GM18520 (cell line): ENCODE measurements around the gene KIF4B.
"Not testable (repeated sequence)": the region's sequence is repeated elsewhere in the genome, so short reads cannot be mapped to it uniquely, and the experiment has no call there.

Experiments used
- ATAC-seq: cut with Tn5 transposase; IDR thresholded peaks from one replicate; pipeline ENCODE4 v1.9.1; 2021; ENCODE audit not compliant: unreplicated experiment

The KIF4B gene

DNA sequence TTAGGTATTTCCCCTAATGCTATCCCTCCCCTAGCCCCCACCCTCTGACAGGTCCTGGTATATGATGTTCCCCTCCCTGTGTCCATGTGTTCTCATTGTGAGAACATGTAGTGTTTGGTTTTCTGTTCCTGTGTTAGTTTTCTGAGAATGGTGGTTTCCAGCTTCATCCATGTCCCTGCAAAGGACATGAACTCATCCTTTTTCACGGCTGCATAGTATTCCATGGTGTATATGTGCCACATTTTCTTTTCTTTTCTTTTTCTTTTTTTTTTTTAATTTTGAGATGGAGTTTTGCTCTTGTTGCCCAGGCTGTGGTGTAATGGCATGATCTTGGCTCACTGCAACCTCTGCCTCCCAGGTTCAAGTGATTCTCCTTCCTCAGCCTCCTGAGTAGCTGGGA, 7.3 kb upstream of the KIF4B start:
- ATAC-seq = not testable (repeated sequence)

DNA sequence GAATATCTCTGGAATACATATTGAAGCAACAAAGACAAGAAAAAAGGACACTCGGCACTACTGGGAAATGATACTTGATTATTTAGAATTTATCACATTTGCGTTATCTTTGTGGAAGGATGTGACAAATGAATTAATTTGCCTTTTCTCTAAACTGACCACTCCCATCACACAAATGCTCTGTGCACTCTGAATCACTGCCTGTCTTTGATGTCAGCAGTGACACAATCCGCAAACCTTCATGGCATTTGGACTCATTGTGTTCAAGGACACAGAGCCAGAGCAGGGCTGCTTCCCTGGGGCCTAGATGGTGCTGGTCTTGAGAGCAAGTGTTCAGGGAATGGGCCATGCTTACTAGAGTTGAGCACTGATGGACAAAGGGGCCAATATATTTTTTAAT, 4.9 kb upstream of the KIF4B start:
- ATAC-seq = no peak

DNA sequence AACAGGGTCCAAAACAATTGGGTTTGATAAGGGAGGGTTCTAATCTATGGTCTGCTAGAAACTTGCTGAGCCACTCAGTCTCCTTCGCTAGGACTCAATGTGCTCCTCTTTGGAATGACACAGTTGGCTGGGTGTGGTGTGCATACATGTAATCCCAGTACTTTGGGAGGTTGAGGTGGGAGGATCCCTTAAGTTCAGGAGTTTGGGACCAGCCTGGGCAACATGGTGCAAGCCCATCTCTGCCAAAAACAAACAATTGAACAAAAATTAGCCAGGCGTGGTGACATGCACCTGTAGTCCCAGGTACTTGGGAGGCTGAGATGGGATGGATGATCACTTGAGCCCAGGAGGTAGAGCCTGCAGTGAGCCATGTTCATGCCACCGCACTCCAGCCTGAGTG, 2.7 kb upstream of the KIF4B start:
- ATAC-seq = no peak

DNA sequence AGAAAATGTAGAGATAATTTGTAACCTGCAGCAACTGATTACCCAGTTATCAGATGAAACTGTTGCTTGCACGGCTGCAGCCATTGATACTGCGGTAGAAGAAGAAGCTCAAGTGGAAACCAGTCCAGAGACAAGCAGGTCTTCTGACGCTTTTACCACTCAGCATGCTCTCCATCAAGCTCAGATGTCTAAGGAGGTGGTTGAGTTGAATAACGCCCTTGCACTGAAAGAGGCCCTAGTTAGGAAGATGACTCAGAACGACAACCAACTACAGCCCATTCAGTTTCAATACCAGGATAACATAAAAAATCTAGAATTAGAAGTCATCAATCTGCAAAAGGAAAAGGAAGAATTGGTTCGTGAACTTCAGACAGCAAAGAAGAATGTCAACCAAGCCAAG, 1.7 kb downstream of the KIF4B start:
- ATAC-seq = no peak

DNA sequence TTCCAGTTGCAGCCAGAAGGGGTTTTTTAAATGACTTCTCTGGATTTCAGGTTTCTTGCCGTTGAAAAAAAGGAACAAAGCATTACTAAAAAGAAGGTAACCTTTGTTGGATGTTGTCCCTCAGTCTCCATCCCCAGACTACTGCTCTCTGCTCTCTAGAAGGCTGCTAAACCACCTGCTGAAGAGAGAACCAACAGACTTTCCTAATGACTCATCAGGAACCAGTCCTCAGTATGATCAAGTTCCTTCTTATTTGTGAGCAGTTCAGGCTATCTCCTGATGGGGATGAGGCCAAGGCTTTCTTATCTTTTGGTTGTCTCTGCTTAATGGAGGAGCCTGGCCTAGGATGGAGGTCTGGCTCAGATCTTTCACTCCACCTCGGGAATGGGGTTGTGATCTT, 4.1 kb downstream of the KIF4B start:
- peak; percentile 95 for ATAC-seq

DNA sequence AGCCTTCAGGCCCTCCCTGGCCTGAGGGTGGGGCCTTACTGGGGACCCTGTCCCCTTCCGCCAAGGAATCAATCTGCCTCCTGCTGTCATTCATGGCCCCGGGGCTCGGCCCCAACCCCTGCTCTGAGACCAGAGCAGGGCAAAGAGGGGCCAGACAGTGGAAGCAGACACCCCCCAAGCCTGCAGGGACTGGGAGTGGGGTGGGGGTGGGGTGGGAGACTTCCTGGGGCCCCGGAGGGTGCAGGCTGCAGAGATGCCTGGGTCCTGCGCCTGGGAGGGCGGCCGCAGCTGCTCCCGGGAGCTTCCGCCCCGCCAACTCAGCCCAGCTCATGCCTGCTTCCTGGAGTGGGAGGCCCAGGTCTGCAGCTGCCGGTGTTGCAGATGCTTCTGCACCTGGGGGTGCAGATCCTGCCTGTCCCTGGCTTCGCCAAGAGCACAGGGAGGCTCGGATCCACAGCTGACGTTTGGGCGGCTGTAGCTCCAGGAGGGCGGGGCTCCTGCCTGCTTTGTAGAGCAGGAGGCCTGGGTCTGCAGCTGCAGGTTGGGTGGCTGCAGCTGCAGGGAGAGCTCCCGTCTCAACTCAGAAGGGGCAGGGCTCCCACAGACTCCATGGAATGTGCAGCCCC, 6.2 kb downstream of the KIF4B start:
- no peak for ATAC-seq

DNA sequence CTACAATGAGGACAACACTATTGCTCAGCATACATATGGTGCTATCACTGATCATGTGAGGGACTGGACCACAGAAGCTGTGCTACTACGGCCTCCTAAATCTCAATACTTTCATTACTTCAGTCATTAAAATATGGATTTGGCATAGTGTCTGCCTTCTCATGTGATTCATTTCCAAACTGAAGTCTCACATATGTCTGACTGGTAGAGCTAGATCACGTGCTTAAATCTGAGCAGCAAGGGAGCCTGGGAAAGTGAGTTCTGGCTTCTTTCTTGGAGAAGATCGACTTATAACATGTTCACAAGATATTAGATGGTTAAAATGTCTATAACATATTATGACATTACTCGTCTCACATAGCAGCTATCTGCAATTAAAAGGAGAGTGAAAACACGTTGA, 8.3 kb downstream of the KIF4B start:
- no peak for ATAC-seq

DNA sequence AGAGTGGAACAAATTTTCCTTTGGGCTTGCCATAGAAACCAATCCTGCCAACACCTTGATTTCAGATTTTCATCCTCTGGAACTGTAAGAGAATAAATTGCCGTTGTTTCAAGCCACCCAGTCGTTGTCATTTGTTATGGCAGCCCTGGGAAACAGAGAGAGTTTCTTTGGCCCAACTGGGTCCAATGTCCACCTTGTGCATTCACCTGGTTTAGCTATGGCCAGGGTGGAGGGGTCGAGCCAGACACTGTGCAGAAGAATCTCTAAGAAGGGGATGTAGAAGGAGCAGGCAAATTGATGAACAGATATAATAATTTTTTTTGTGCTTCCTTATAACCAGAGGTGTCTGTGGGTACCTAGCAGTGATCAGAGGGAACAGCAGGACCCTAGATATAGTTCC, 9.8 kb downstream of the KIF4B start:
- ATAC-seq = no peak

DNA sequence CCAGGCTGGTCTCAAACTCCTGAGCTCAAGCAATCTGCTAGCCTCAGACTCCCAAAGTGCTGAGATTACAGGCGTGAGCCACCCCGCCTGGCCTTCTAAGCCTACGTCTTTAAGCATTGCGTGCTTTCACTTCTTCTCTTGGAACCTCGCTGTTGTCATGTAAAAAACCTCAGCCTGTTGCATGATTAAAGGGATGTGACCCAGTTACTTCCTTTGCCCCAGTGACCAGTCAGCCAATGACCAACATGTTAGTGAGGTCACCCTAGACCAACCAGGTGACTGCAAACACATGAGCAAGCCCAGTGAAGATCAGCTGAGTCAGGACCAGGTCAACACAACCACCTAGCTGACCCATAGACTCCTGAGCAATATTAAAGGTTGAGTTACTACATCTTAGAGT, 10.5 kb downstream of the KIF4B start:
- ATAC-seq = peak; percentile 60

DNA sequence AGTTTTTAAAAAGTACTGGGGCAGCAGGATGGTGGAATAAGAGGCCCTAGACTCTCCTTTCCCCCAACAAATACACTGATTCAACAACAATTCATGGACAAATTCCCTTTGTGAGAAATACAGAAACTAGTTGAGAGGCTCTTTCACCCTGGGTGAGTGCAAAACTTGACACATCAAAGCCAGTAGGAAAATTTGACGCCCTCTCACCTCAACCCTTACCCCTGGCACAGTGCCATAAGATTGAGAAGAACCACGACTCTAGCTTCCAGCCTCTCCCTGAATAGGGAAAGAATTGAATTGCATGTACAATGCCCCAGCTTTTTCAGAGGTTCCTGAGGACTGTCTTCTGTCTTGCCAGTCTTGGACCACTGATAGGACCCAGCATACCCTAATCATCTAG, 12.3 kb downstream of the KIF4B start:
- ATAC-seq = no peak

DNA sequence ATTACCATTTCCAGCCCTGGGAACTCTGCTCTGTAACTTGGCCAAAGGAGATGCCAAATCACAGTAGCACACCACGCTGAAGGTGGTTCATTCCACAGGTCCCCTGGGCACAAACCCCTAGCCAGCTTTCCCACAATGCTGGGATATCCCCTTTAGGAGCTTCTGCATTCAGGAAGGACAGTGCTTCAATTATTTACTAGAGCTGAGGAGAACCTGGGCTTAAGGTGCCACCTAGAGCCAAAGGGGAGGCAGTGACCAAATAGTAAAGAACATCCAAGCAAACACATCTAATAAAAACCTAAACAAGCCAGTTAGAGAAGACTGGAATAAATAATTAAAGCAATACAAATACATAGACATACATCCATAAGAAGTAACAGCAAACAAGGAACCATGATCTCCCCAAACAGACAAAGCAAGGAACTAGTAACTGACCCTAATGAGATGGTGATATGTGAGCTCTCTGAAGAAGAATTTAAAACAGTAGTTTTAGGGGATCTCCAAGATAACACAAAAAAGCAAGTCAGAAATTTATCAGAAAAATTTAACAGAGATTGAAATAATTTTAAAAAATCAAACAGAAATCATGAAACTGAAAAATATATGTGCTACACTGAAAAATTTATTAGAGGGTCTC, 14.6 kb downstream of the KIF4B start:
- no peak for ATAC-seq

DNA sequence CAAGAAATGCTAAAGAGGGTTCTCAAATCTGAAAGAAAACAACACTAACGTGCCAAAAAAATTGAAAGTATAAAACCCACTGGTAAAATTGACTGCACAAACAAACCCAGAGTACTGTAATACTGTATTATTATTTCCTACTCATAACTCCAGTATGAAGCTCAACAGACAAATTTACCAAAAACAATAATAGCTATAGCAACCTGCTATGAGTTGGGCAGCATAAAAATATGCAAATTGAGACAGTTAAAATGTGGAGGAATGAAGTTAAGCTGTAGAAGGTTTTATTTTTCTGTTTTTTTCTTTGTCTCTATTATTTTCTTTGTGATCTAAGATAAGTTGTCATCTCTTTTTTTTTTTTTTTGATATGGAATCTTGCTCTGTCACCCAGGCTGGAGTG, 15.7 kb downstream of the KIF4B start:
- ATAC-seq = no peak

DNA sequence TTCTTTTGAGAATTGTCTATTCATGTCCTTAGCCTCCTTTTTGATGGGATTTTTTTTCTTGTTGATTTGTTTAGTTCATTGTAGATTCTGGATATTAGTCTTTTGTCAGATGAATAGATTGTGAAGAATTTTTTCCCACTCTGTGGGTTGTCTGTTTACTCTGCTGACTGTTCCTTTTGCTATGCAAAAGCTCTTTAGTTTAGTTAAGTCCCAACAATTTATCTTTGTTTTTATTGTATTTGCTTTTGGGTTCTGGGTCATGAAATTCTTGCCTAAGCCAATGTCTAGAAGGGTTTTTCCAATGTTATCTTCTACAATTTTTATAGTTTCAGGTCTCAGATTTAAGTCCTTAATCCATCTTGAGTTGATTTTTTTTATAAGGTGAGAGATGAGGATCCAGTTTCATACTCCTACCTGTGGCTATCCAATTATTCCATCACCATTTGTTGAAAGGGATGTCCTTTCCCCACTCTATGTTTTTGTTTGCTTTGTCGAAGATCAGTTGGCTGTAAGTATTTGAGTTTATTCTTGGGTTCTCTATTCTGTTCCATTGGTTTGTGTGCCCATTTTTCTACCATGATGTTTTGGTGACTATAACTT, 20.7 kb downstream of the KIF4B start:
- not testable (repeated sequence) for ATAC-seq

DNA sequence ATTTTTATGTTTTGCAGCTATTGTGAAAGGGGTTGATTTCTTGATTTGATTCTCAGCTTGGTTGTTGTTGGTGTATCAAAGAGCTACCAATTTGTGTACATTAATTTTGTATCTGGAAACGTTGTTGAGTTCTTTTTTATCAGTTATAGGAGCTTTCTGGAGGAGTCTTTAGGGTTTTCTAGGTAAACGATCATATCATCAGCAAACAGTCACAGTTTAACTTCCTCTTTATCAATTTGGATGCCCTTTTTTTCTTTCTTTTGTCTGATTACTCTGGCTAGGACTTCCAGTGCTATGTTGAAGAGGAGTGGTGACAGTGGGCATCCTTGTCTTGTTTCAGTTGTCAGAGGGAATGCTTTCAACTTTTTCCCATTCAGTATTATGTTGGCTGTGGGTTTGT, 21.5 kb downstream of the KIF4B start:
- not testable (repeated sequence) for ATAC-seq

DNA sequence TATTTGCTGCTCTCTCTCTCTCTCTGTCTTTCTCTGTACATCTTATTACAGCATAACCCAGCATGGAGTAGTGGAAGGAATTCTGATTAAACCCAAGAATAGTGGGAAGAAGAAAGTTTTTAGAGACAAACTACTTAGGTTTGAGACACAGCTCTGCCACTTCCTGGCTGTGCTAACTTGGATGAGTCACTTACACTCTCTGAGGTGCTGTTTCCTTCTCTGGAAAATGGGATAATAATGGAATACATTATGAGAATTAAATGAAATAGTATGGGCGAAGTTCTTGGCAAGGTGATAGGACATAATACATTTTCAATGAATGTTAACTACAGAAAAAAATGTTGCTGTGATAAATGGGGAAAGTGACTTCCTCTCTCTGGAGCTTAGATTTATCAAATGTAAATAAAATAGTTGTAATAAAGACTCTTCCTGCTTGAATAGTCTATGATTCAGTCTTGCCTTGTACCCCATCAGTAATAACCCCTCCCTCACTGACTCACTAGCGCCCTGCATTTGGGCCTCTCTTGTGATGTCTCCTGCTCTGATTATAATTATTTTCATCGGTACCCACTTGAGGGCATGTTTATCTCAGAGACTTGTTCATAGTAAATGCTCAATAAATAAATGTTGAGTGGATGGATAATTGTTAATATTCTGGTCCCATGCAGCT, 27.6 kb downstream of the KIF4B start:
- no peak for ATAC-seq

DNA sequence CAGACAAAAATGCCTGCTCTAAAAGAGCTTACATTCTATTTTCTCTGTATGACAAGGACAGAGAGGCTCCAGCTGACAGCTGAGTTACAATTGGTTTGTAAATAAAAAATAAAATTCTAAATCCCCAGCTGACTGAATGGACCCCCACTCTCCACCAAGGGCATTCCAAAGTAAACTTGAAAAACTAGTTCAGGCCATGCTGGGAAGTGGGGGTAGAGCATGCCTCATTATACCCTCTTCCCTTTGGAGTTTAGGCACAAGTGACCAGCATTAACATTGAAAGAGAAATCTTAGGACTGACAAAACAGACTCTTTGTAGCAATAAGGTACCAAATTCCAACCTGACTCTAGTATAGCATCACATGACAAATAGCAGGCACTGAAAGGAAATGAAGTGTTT, 31.0 kb downstream of the KIF4B start:
- no peak for ATAC-seq

DNA sequence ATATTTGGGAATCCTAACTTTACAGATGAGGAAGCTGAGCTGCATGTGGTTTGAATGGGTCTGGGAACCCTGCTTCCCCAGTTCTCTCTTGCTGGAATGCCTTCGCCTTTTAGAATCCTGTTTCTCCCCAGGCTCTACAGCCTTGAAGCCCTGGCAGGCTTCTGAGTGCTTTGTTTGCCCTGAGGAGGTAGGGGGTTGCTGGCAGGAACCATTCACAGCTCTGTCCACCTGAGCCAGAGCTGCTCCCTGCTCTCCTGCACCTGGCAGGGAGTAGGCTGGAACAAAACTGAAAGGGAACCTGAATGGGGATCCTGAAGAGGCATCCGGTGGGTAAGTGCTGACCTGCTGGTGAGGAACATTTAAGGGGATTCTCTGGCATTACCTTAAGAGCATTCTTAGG, 33.0 kb downstream of the KIF4B start:
- ATAC-seq = no peak

DNA sequence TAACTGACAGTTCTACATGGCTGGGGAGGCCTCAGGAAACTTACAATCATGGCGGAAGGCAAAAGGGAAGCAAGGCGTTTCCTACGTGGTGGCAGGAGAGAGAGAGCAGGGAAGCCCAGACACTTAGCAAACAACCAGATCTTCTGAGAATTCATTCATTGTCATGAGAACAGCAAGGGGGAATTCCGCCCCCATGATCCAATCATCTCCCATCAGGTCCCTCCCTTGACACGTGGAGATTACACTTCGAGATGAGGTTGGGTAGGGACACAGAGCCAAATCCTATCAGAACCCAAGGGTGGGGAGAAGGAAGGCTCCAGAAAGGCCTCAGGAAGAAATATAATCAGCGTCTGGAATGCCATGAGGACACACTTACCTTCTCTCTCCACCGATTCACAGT, 34.3 kb downstream of the KIF4B start:
- no peak for ATAC-seq

DNA sequence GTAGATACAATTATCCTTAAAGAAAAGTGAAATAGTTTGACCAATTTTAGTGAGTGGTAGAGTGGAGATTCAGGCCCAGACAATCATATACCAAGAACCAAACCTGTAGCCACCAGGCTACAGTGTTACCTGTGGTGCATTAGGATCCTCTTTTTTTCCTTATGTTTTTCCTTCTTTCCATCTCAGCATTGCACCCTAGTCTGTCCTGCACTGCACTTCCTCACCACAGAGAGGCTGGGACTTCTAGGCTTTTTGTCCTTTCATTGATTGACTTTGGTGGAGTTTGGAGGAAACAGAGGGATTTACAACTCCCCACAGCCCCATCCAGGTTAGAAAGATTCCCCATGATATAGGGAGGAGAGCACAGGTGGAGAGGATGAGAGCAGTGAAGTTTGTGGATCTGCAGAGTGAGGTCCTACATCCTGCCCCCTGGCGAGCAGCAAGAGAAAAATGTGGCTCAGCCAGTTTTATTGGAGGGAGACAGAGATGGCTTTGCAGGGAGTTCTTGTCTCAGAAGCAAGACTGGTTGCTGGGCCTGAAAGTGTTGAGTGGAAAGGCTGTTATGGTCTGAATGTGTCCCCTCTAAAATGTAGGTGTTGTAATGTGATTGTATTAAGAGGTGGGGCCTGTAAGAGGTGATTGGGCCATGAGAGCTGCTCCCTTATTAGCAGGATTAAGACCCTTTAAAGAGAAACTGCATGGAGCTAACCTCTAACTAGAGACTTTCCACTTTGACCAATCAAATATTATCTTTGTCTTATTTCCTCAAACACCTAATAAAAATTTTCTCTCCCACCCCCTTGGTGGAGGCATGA, 36.2 kb downstream of the KIF4B start:
- no peak for ATAC-seq

DNA sequence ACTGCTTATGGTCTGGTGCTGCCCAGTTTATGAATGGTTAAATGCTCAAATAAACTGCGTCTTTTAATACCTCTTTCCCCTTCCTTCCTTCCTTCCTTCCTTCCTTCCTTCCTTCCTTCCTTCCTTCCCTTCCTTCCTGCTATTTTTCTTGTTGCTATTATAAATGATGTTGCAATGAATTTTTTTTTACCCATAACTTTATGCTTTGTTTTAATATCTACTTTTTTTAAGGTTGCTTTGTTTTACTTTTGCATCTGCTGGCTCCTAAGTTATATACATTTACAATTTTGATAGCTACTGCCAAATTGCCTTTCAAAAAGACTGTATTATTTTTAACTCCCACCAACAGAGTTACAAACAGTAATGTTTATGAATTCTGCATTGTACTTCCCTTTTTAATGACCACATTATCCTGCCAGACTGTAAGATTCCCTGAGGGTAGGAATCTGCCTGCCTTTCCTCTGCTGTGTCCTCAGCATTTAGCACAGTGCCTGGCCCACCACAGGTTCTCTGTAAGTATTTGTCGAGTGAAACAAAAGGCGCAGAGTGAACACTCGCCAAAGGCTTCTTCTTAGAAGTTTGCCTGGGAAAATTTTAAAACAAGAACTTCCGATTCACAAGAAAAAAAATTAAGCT, 36.9 kb downstream of the KIF4B start:
- no peak for ATAC-seq

DNA sequence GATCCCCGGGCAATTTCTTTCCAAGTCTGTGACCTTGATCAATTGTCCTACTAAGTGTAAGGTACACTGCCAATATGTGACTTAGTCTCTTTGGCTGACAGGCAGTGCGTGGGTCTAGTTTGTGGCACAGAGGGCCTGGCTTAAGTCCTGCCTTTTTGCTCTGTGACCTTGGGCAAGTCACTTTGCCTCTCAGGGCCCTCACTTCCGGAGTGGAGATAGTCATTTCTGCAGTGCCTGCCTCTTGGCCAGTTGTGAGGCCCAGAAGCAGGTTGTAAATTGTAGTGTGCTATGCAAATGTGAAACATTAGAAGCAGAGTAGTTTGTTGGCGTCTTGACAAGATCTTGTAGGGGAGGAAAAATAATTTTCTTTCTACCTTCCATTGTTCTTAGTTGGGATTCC, 39.0 kb downstream of the KIF4B start:
- peak; percentile 79 for ATAC-seq
